ENCODE data around the gene INPP5A.

The INPP5A gene

GRCh38 chr10:132710746-132711612 is 173.4 kb downstream of the INPP5A start:
- DNase-seq = peak; percentile 38

DNA sequence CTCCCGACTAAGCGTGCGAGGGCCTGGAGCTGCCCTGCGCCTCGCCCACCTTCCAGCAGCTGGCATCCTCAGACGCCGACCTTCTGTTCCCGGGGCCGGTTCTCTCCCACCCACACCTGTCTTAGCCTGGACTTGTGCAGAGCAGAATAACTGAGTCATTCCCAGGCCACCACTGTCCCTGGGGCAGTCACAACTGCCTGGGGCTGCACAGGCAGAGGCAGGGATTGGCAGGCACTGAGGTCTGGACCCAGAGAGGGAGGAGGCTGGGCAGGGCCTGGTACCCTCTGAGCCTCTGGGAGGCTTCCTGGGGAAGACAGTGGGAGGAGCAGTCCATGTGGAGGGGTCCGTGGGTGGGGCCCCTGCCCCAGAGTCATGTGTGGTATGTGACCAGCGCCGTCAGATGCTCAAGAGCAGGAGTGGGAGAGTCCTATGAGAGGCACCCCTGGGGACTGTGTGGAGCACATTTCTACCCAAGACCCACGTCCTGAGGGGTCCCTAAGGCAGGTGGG is 174.1 kb downstream of the INPP5A start:
- DNase-seq = peak; percentile 56

- DNase-seq = peak; percentile 11
These were observed 174.7 kb downstream of the INPP5A start for GRCh38 chr10:132712291-132712690.

- no peak for DNase-seq
These were observed 175.2 kb downstream of the INPP5A start for GRCh38 chr10:132712743-132713142.

GRCh38 chr10:132713421-132714095 is 176.0 kb downstream of the INPP5A start:
- DNase-seq = peak; percentile 57

- DNase-seq = peak; percentile 71
These were observed 176.8 kb downstream of the INPP5A start for GRCh38 chr10:132714096-132714985.

DNA sequence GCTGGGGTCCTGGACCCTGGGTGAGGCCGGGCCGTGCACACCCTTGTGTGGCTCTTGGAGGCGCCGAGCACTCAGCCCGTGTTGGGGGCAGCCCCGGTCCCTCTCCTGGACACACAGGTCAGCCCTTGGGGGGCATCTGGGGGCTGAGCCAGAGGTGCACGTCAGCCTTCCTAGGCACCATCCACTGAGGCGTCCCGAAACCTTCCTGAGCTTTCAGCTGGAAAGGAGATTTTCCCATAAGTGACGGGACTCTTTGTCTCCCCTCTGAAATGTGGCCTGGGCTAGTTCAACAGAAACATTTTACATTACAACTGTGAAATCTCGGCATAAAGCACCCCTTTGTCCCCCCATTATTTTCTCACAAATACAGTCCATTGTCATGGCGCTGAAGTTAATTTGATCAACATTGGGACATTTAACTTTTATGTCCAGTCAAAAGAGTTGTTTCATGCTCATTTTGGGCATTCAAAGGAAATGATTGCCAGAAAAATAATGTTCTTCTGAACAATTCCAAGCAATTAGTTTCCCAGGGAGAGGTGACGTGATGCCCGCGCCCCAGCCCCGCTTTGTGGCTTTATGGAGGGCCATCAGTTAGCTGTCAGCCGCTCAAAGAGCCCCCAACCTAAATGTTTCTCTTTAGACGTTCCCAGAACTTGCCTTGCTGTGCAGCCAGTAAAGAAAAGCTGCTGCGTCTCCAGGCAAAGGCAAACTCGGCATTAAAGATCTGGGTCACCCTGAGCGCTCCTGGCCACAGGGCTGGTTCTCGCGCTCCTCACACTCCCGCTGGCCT is 177.6 kb downstream of the INPP5A start:
- DNase-seq = peak; percentile 50

GRCh38 chr10:132715776-132716680 is 178.4 kb downstream of the INPP5A start:
- DNase-seq = peak; percentile 43

DNA sequence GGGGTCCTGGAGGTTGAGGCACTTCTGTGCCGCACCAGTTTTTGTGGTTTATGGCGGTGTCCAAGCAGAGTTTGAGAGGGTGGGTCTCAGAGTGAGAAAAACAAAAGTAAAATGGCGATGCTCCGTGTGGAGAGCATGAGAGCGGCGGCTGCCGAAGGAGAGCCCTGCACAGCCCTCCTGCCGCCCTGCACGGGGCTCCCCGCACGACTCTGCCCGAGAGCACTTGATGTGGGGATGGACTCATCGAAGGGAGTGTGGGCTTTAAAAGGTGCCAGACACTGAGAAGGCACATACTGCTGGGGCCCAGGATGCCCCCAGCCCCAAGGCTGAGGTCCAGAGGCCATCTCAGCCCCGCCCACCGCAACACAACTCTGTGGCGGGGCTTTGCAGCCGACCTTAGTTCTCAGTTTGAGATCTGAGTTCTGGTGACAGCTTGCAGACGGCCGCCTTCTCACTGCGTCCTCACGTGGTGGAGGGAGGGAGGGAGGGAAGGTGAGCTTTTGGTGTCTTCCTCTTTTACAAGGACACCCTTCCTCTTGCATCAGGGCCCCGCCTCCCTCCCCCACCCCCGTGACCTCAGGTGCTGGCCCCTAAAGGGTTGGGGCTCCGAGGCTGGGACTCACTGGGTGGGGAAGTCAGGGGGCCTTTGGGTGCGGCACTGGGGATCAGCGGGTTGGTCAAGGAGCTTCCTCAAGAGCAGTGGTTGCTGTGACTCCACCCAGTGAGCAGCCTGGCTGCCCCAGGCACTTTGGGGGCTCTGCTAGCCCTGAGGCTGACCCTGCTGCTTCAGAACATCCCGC is 179.3 kb downstream of the INPP5A start:
- peak; percentile 29 for DNase-seq

DNA sequence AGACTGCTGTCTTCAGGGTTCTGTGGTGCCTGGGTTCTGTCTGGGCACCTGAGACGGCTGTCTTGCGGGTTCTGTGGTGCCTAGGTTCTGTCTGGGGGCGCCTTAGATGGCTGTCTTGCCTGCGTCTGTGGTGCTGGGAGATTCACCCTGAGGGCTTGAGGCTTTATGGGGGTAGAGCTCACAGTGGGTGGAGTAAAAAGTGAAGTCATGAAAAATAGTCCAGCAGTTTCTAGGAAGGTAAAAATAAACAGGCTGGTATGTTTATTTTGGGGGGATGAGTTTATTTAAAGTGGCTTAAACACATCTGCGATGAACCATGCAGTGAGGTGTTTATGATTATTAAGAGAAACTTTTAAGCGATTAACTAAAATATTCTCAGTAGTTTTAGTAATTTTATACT is 184.1 kb downstream of the INPP5A start:
- DNase-seq = no peak

DNA sequence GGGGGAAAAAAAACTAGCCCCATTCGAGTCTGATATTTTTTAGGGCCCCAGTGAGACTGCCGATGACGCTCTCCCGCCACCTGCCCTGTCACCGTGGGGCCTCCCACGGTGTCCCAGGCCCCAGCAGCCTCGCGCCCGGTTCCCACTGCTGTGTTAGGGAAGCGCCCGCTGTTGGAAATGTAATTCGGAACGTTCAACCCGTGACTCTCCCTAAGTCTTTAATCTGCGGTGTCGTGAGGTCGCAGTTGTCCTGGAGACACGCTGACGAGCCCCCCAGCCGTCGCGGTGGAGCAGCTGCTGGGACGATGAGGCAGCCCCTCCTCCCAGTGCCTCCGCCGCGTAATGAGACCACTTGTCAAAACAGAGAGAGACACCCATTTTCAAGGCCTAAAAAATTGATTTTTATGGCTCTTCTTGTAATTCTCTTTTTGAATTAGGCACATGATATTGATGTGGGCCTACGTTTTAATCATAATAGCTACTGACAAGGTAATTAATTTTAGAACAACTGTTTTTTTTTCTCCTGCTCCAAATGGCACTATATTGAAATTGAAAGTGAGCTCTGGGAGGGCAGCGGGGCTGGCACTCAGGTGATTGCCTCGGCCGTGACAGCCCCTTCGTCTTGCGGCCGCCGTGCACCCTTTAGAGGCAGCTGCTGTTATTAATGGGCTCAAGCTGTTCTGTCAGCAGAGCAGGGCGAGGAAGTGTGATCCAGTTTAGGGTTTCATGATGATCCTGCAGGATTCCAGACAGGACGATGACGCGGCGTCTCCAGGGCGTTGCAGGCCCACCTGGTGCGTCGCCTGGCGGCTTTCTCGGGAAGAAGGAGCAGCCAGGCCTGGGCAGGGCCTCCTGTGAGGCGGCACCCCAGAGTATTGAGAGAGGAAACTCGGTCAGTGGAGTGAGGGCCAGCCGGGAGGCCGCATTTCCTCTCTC is 185.1 kb downstream of the INPP5A start:
- DNase-seq = no peak

DNA sequence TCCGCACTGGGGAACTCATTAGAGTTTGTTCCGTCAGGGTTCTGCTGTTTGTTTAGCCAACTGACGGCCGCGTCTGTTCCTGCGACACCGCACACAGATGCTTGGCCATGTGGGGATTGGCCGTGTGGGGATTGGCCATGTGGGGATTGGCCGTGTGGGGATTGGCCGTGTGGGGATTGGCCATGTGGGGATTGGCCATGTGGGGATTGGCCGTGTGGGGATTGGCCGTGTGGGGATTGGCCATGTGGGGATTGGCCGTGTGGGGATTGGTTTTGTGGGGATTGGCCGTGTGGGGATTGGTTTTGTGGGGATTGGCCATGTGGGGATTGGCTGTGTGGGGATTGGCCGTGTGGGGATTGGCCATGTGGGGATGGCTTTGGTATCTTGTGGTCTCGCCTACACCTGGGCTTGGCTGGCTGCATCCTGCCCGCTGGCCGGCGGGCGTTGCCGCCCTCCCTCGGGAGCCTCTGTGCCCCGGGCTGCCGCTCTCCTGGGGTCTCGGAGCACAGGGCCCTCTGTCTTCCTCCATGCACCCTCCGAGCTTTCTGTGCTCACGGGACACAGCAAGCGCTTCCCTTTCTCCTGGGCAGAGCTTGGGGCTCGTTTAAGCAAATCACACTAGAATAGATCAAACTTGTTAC is 185.9 kb downstream of the INPP5A start:
- DNase-seq = no peak

DNA sequence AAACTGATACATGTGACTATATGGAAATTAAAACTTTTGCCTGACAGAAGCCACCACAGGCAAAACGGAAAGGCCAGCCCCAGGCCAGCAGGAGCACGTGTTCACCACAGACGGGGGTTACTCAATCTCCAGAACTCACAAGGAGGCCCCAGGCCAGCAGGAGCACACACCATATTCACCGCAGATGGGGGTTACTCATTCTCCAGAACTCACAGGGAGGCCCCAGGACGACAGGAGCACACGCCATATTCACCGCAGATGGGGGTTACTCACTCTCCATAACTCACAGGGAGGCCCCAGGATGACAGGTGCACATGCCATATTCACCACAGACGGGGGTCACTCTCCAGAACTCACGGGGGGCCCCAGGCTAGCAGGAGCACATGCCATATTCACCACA is 186.9 kb downstream of the INPP5A start:
- DNase-seq = no peak

GRCh38 chr10:132725202-132725601 is 187.6 kb downstream of the INPP5A start:
- DNase-seq = no peak

GRCh38 chr10:132726194-132726593 is 188.6 kb downstream of the INPP5A start:
- no peak for DNase-seq

GRCh38 chr10:132726951-132727350 is 189.4 kb downstream of the INPP5A start:
- DNase-seq = no peak

GRCh38 chr10:132727411-132727810 is 189.8 kb downstream of the INPP5A start:
- DNase-seq = no peak

- no peak for DNase-seq
These were observed 190.7 kb downstream of the INPP5A start for GRCh38 chr10:132728321-132728720.

All from islet precursor cell (in vitro differentiated cells).